B cell (primary cell): Measurements from ENCODE around the gene RNASEH2C. TPM values are rescaled to one million over a fixed set of nuclear protein-coding genes. Genes with fewer than 3 reads are reported as not detected.
A peak's percentile ranks its signal among the peaks of the same experiment; 100 is the strongest.

Experiments used
- ATAC-seq: fragments of 200-7000 bp; cut with Tn5 transposase; one replicate; pipeline ENCODE4 v1.10.0; 2021; ENCODE audit warnings: low read depth, mild to moderate bottlenecking, moderate number of reproducible peaks, moderate library complexity
- CTCF ChIA-PET: fragments of 350-600 bp; sonication (Branson Sonifier 250); formaldehyde crosslinking; loops from one replicate; lab custom pipeline; 2021; ENCODE audit warnings: antibody characterized with exemption, inconsistent platforms; lab: Charles Lee
- POLR2A ChIA-PET: fragments of 350-600 bp; sonication (Branson Sonifier 250); formaldehyde crosslinking; loops from one replicate; lab custom pipeline; 2021; ENCODE audit warnings: antibody characterized with exemption; lab: Charles Lee
- DNase-seq: peaks from one replicate; pipeline ENCODE4 v3.0.0; 2013
- H2AFZ ChIP-seq: 2 replicates; pipeline ENCODE4 v1.6.1; 2012; ENCODE audit warnings: mild to moderate bottlenecking, low read depth, low read length; ENCODE audit not compliant: insufficient read depth, poor library complexity, severe bottlenecking
- H3K27ac ChIP-seq, 2 donors: 1 replicate in 1 of 2; 2 replicates in 1 of 2; pipeline ENCODE4 v1.5.1; 2012 to 2013; ENCODE audit warnings: low read length in 2 of 2, mild to moderate bottlenecking in 2 of 2, moderate library complexity in 1 of 2
- H3K27me3 ChIP-seq, 4 experiments: fragments of 200-600 bp in 1 of 4; sonication (generic) in 1 of 4; replicated peaks in 1 of 4; 1 replicate in 2 of 4; 2 replicates in 2 of 4; pipeline versions ENCODE4 v1.6.1 to v1.7.0; 2013 to 2016; ENCODE audit warnings: low read length in 3 of 4, mild to moderate bottlenecking in 2 of 4, mixed read lengths in 1 of 4, moderate library complexity in 1 of 4; ENCODE audit not compliant: insufficient read depth in 4 of 4, control insufficient read depth in 3 of 4; ENCODE audit errors: control extremely low read depth in 1 of 4
- H3K36me3 ChIP-seq, 2 experiments: replicated peaks in 1 of 2; 1 replicate in 1 of 2; 2 replicates in 1 of 2; pipeline versions ENCODE4 v1.6.1 to v1.7.1; 2013; ENCODE audit warnings: low read length in 1 of 2; ENCODE audit not compliant: insufficient read depth in 2 of 2, control insufficient read depth in 1 of 2; ENCODE audit errors: control extremely low read depth in 1 of 2, extremely low read depth in 1 of 2
- H3K4me1 ChIP-seq, 2 donors: fragments of 200-600 bp in 1 of 2; sonication (generic) in 1 of 2; 1 replicate in 1 of 2; 2 replicates in 1 of 2; pipeline versions ENCODE4 v1.5.1 to v1.6.1; 2013 to 2017; ENCODE audit warnings: low read length in 2 of 2; ENCODE audit not compliant: control insufficient read depth in 2 of 2, insufficient read depth in 2 of 2
- H3K4me2 ChIP-seq: replicated peaks from 2 replicates; pipeline ENCODE3; 2012; ENCODE audit warnings: mild to moderate bottlenecking, low read depth, low read length; ENCODE audit not compliant: poor library complexity, severe bottlenecking
- H3K4me3 ChIP-seq, 5 experiments: fragments of 200-600 bp in 1 of 5; sonication (generic) in 1 of 5; 1 replicate in 3 of 5; 2 replicates in 2 of 5; pipeline versions ENCODE4 v1.5.1 to v1.7.0; 2011 to 2016; ENCODE audit warnings: low read length in 4 of 5, mild to moderate bottlenecking in 4 of 5, low read depth in 2 of 5, control low read depth in 1 of 5, moderate library complexity in 1 of 5; ENCODE audit not compliant: insufficient read depth in 1 of 5; ENCODE audit errors: control extremely low read depth in 1 of 5, extremely low read depth in 1 of 5
- H3K79me2 ChIP-seq: fragments of 200-600 bp; sonication (generic); one replicate; pipeline ENCODE4 v1.6.0; 2016; ENCODE audit warnings: low read length; ENCODE audit not compliant: control insufficient read depth, insufficient read depth
- H3K9ac ChIP-seq: fragments of 200-600 bp; sonication (generic); 2 replicates; pipeline ENCODE4 v1.6.1; 2017; ENCODE audit warnings: mild to moderate bottlenecking, low read length, moderate library complexity
- H3K9me3 ChIP-seq, 3 donors: one replicate each; pipeline versions ENCODE4 v1.6.1 to v1.7.1; 2013; ENCODE audit warnings: low read length in 2 of 3; ENCODE audit not compliant: control insufficient read depth in 2 of 3, insufficient read depth in 1 of 3; ENCODE audit errors: control extremely low read depth in 1 of 3
- H4K20me1 ChIP-seq: 2 replicates; pipeline ENCODE4 v1.6.0; 2012; ENCODE audit warnings: mild to moderate bottlenecking, low read length; ENCODE audit not compliant: insufficient read depth, control insufficient read depth, poor library complexity, severe bottlenecking
- H3K27ac Mint-ChIP-seq: one replicate; pipeline ENCODE4 v1.8.0; 2021; ENCODE audit warnings: mixed read lengths
- H3K27me3 Mint-ChIP-seq: one replicate; pipeline ENCODE4 v1.8.0; 2021; ENCODE audit warnings: mixed read lengths
- H3K4me1 Mint-ChIP-seq: one replicate; pipeline ENCODE4 v1.8.0; 2021; ENCODE audit warnings: mixed read lengths
- H3K4me3 Mint-ChIP-seq: one replicate; pipeline ENCODE4 v1.8.0; 2021; ENCODE audit warnings: mixed read lengths
- H3K9me3 Mint-ChIP-seq: one replicate; pipeline ENCODE4 v1.8.0; 2022; ENCODE audit warnings: mixed read lengths; ENCODE audit not compliant: insufficient read depth
- EZH2 ChIP-seq: IDR thresholded peaks from 2 replicates; pipeline ENCODE4 v1.6.1; 2012; ENCODE audit warnings: borderline replicate concordance, low read depth, mild to moderate bottlenecking, moderate library complexity, low read length; ENCODE audit not compliant: insufficient read depth, poor library complexity, severe bottlenecking
- WGBS: methylation state at CpG from one replicate; pipeline ENCODE4 v1.1.5; 2013; ENCODE audit warnings: missing lambda C conversion rate; ENCODE audit not compliant: insufficient coverage; 5-methylcytosine and 5-hydroxymethylcytosine counted together
- intact Hi-C: fragments of 100-400 bp; cut with micrococcal nuclease; formaldehyde crosslinking; loops from one replicate; pipeline ENCODE4 v1.10.0; 2022
- polyA plus RNA-seq: library from polyadenylated mRNA; depleted of rRNA; stranded (reverse); fragments of >200 nt; gene quantifications from 2 replicates; pipeline ENCODE4 v1.2.3, GENCODE V29; 2012
- total RNA-seq, 2 donors: library from RNA; stranded (reverse); fragments of 120-200 nt in 1 of 2; gene quantifications; 1 replicate in 1 of 2; 2 replicates in 1 of 2; pipeline versions ENCODE4 v1.2.3 to v1.2.4, GENCODE V29; 2013 to 2022
- TF ChIP-seq, protein P1 (sequence below): fragments of 200-600 bp; IDR thresholded peaks from one replicate; pipeline ENCODE4 v1.8.0; 2022; ENCODE audit warnings: antibody characterized with exemption, mild to moderate bottlenecking

The RNASEH2C gene
- total and polyA plus RNA-seq, 2 donors (not counting 1 experiment from before 2014, with no cell fraction given), result 75.3 to 95.0 TPM

DNA sequence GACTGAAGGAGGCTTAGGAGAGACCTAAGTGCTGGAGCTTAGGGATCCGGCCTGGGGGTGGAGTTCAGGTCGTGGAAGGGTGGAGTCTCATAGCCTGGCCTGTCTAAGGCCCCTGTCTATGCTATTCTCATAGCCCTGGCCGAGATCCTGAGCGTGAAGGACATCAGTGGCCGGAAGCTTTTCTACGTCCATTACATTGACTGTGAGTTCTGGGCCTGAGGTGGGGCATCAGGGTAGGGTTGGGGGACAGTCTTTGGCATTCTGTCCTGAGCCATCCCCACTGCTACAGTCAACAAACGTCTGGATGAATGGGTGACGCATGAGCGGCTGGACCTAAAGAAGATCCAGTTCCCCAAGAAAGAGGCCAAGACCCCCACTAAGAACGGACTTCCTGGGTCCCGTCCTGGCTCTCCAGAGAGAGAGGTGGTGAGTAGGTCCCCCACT lies 7.9 kb downstream of the RNASEH2C start:
- Mint-ChIP-seq H3K27me3 (no peaks in the 10 kb centered on the region), H3K9me3 (no peaks in the 10 kb centered on the region), H3K4me3 (peak overlapping the region; percentile 92), H3K4me1 (peaks cover 31% of the 10 kb centered on the region), H3K27ac (peak overlapping the region; percentile 99)
- Histone ChIP-seq H3K27me3 (no peaks in the 10 kb centered on the region), H3K4me3 (peak overlapping the region; percentile 41 to 94 (median 84)), H4K20me1 (peaks cover 25% of the 10 kb centered on the region), H2AFZ (peak overlapping the region; percentile 100), H3K9me3 (no peaks in the 10 kb centered on the region), H3K36me3 (peaks cover under 1 to 45% of the 10 kb centered on the region in 2 experiments), H3K27ac (peak overlapping the region; percentile 98 to 99), H3K4me1 (peaks cover 10 to 17% of the 10 kb centered on the region in 2 donors), H3K4me2 (peak overlapping the region; percentile 90), H3K79me2 (peaks cover 21% of the 10 kb centered on the region), H3K9ac (peak overlapping the region; percentile 99)
- TF ChIP-seq, protein P1, sequence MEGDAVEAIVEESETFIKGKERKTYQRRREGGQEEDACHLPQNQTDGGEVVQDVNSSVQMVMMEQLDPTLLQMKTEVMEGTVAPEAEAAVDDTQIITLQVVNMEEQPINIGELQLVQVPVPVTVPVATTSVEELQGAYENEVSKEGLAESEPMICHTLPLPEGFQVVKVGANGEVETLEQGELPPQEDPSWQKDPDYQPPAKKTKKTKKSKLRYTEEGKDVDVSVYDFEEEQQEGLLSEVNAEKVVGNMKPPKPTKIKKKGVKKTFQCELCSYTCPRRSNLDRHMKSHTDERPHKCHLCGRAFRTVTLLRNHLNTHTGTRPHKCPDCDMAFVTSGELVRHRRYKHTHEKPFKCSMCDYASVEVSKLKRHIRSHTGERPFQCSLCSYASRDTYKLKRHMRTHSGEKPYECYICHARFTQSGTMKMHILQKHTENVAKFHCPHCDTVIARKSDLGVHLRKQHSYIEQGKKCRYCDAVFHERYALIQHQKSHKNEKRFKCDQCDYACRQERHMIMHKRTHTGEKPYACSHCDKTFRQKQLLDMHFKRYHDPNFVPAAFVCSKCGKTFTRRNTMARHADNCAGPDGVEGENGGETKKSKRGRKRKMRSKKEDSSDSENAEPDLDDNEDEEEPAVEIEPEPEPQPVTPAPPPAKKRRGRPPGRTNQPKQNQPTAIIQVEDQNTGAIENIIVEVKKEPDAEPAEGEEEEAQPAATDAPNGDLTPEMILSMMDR, result no peak
- TF ChIP-seq EZH2, result no peak
- 23% methylated on average over 6 of the region's 11 CpGs for WGBS
- no peak for DNase-seq
- ChIA-PET CTCF (interaction anchor here (0.5 to 2.9 kb wide), 20 partner anchors 7 to 631 kb away, joined by 3 to 49 read pairs (median 8); partner anchors contain the start of genes AP5B1, CCDC85B, FIBP and RNASEH2C), POLR2A (interaction anchor here (0.7 to 2.6 kb wide), 10 partner anchors 8 to 303 kb away, joined by 3 to 28 read pairs (median 4); partner anchors contain the start of genes AP5B1, CCDC85B, RELA and RNASEH2C)
- intact Hi-C loops, result loop anchor here (1.0 to 5.0 kb wide), 10 partner anchors 8 to 555 kb away; partner anchors contain the start of genes AP5B1, CCDC85B, CFL1 and MAP3K11
- ATAC-seq, result no peak
